Stimulated activated CD4-positive, alpha-beta T cell treated with anti-CD3 and anti-CD28 coated beads, TNF-alpha, amount 100 ng/mL, for 1 hour (primary cell): ENCODE results near the gene TTC23L.
A peak's percentile ranks its signal among the peaks of the same experiment; 100 is the strongest.
"Not testable (repeated sequence)": the region's sequence is repeated elsewhere in the genome, so short reads cannot be mapped to it uniquely, and the experiment has no call there.

Source experiments
- DNase-seq, 3 donors: peaks; one replicate each; pipeline ENCODE4 v3.0.0-alpha.2; 2020; ENCODE audit warnings: low read depth in 3 of 3, low spot score in 1 of 3

The TTC23L gene

GRCh38 chr5:34916518-34916917 lies 77.6 kb downstream of the TTC23L start:
- no peak for DNase-seq

- no peak for DNase-seq
These were observed 79.1 kb downstream of the TTC23L start for GRCh38 chr5:34918025-34918424.

- no peak for DNase-seq
These were observed 80.1 kb downstream of the TTC23L start for GRCh38 chr5:34919077-34919476.

- DNase-seq: not testable (repeated sequence)
These were observed 84.3 kb downstream of the TTC23L start for GRCh38 chr5:34923256-34923655.

- no peak for DNase-seq
These were observed 84.9 kb downstream of the TTC23L start for GRCh38 chr5:34923694-34924461.

GRCh38 chr5:34924462-34924765 lies 85.5 kb downstream of the TTC23L start:
- DNase-seq: no peak

GRCh38 chr5:34926318-34926888 lies 87.4 kb downstream of the TTC23L start:
- DNase-seq: no peak

- DNase-seq: no peak
These were observed 88.8 kb downstream of the TTC23L start for GRCh38 chr5:34927785-34928184.

- DNase-seq: no peak
These were observed 89.3 kb downstream of the TTC23L start for GRCh38 chr5:34928267-34928666.

- DNase-seq: peak; percentile 92 to 98 (median 96)
These were observed 90.3 kb downstream of the TTC23L start, which contains the start of gene DNAJC21 for GRCh38 chr5:34929134-34929719. Gene DNAJC21 (plus strand): TSS chr5:34929559. CDS start chr5:34929820, 261 bp downstream.

- DNase-seq: peak; percentile 46 to 60 (median 49)
These were observed 90.9 kb downstream of the TTC23L start for GRCh38 chr5:34929720-34930461.

GRCh38 chr5:34930462-34930844 lies 91.5 kb downstream of the TTC23L start:
- DNase-seq: no peak

GRCh38 chr5:34930870-34931269 lies 91.9 kb downstream of the TTC23L start:
- DNase-seq: no peak

GRCh38 chr5:34932947-34933346 lies 94.0 kb downstream of the TTC23L start:
- DNase-seq: no peak

GRCh38 chr5:34941936-34942335 lies 103.0 kb downstream of the TTC23L start:
- no peak for DNase-seq

- no peak for DNase-seq
These were observed 105.1 kb downstream of the TTC23L start for GRCh38 chr5:34944044-34944443.

GRCh38 chr5:34944460-34945047 lies 105.6 kb downstream of the TTC23L start:
- no peak for DNase-seq
